Upper lobe of left lung (tissue), 6 donors: ENCODE data around the gene CORO7. TPM values are rescaled to one million over a fixed set of nuclear protein-coding genes. Genes with fewer than 3 reads are reported as not detected.
A peak's percentile ranks its signal among the peaks of the same experiment; 100 is the strongest.

Source experiments
- ATAC-seq, 2 donors: fragments of 200-7000 bp; cut with Tn5 transposase; one replicate each; pipeline ENCODE4 v1.9.1; 2022; ENCODE audit warnings: mild to moderate bottlenecking in 2 of 2, moderate library complexity in 2 of 2; ENCODE audit not compliant: low FRiP score in 2 of 2
- DNase-seq, 2 donors: peaks; one replicate each; pipeline ENCODE4 v3.0.0-alpha.2; 2019 to 2020
- H3K27ac ChIP-seq, 4 donors: fragments of 200-600 bp; sonication (generic); one replicate each; pipeline ENCODE4 v1.5.1; 2016 to 2019
- H3K27me3 ChIP-seq, 4 donors: fragments of 200-600 bp; sonication (generic); one replicate each; pipeline ENCODE4 v1.5.1; 2017 to 2019
- H3K36me3 ChIP-seq, 4 donors: fragments of 200-600 bp; sonication (generic); one replicate each; pipeline ENCODE4 v1.5.1; 2016 to 2019
- H3K4me1 ChIP-seq, 4 donors: fragments of 200-600 bp; sonication (generic); one replicate each; pipeline ENCODE4 v1.5.1; 2018 to 2019
- H3K4me3 ChIP-seq, 4 donors: fragments of 200-600 bp; sonication (generic); one replicate each; pipeline ENCODE4 v1.5.1; 2017 to 2019; ENCODE audit warnings: mild to moderate bottlenecking in 2 of 4, moderate library complexity in 1 of 4
- H3K9me3 ChIP-seq, 4 donors: fragments of 200-600 bp; sonication (generic); one replicate each; pipeline ENCODE4 v1.5.1; 2018 to 2019
- CTCF ChIP-seq, 6 experiments: fragments of 450-650 bp in 4 of 6; fragments of 200-600 bp in 2 of 6; sonication (generic) in 2 of 6; IDR thresholded peaks; one replicate each; pipeline ENCODE4 v1.5.1; 2016 to 2019; ENCODE audit warnings: antibody characterized with exemption in 6 of 6
- EP300 ChIP-seq, 4 donors: sonication (generic); formaldehyde crosslinking; IDR thresholded peaks; one replicate each; pipeline ENCODE4 v1.5.1; 2017; ENCODE audit warnings: antibody characterized with exemption in 4 of 4, control low read depth in 2 of 4
- POLR2A ChIP-seq, 4 donors: fragments of 450-650 bp; IDR thresholded peaks; one replicate each; pipeline ENCODE4 v1.5.1; 2016 to 2017; ENCODE audit warnings: antibody characterized with exemption in 4 of 4, mild to moderate bottlenecking in 2 of 4
- POLR2AphosphoS5 ChIP-seq, 2 donors: sonication (generic); formaldehyde crosslinking; IDR thresholded peaks; one replicate each; pipeline ENCODE4 v1.5.1; 2017; ENCODE audit warnings: antibody characterized with exemption in 2 of 2
- WGBS, 2 donors: methylation state at CpG; one replicate each; pipeline ENCODE4 v1.1.5; 2017 to 2018; 5-methylcytosine and 5-hydroxymethylcytosine counted together
- total RNA-seq, 6 donors: library from RNA; depleted of rRNA in 4 of 6; stranded (reverse); fragments of >200 nt in 4 of 6; gene quantifications; one replicate each; pipeline versions ENCODE4 v1.1.0 to v1.2.1, GENCODE V29; 2016 to 2021
- donor health status: DM: no; HTN: no; CAD: no; lungs with moderate emphysema.
- donor health status: DM: no; HTN: yes; CAD: no; lungs with severe emphysema.

CORO7 gene
- total RNA-seq, 6 donors from 2014 or later = 42.9 to 235 (median 69.0) TPM

- DNase-seq (no peak), ATAC-seq (no peak)
- Histone ChIP-seq H3K27ac (no peak overlapping the region), H3K4me3 (no peak overlapping the region), H3K36me3 (no peaks in the 10 kb centered on the region), H3K9me3 (no peaks in the 10 kb centered on the region), H3K27me3 (no peaks in the 10 kb centered on the region), H3K4me1 (peaks cover 9 to 25% (median 18%) of the 10 kb centered on the region in 4 donors)
- WGBS, 2 donors = 87 to 90% methylated on average over 7 of the region's 7 CpGs
- TF ChIP-seq EP300 (IDR thresholded peaks at IDR 0.05) (no peak), POLR2A (IDR thresholded peaks at IDR 0.05) (no peak), CTCF (IDR thresholded peaks at IDR 0.05) (no peak), POLR2AphosphoS5 (IDR thresholded peaks at IDR 0.05) (no peak)
These were observed 3.1 kb upstream of the CORO7 start for GRCh38 chr16:4419402-4419959.

GRCh38 chr16:4415538-4416199 lies 727 bp downstream of the CORO7 start:
- DNase-seq = peak; percentile 73 to 90
- TF ChIP-seq EP300 (IDR thresholded peaks at IDR 0.05) (no peak), CTCF (IDR thresholded peaks at IDR 0.05) (peak in 3 of 6 experiments; percentile 18 to 33 (median 18)), POLR2AphosphoS5 (IDR thresholded peaks at IDR 0.05) (peak; percentile 22 to 41), POLR2A (IDR thresholded peaks at IDR 0.05) (peak in 2 of 4 donors; percentile 37 to 71)
- H3K27me3 ChIP-seq = no peaks in the 10 kb centered on the region
- peak overlapping the region; percentile 80 to 100 (median 94) for H3K4me3 ChIP-seq
- H3K27ac ChIP-seq = peak overlapping the region; percentile 89 to 97 (median 95)
- peaks cover 16 to 42% (median 21%) of the 10 kb centered on the region in 4 donors for H3K4me1 ChIP-seq
- ATAC-seq = peak; percentile 66 to 74
- peaks cover 5 to 20% (median 14%) of the 10 kb centered on the region in 4 donors for H3K36me3 ChIP-seq
- WGBS, 2 donors = 1 to 6% methylated on average over 12 to 17 of the region's 44 CpGs
- no peaks in the 10 kb centered on the region for H3K9me3 ChIP-seq

DNA sequence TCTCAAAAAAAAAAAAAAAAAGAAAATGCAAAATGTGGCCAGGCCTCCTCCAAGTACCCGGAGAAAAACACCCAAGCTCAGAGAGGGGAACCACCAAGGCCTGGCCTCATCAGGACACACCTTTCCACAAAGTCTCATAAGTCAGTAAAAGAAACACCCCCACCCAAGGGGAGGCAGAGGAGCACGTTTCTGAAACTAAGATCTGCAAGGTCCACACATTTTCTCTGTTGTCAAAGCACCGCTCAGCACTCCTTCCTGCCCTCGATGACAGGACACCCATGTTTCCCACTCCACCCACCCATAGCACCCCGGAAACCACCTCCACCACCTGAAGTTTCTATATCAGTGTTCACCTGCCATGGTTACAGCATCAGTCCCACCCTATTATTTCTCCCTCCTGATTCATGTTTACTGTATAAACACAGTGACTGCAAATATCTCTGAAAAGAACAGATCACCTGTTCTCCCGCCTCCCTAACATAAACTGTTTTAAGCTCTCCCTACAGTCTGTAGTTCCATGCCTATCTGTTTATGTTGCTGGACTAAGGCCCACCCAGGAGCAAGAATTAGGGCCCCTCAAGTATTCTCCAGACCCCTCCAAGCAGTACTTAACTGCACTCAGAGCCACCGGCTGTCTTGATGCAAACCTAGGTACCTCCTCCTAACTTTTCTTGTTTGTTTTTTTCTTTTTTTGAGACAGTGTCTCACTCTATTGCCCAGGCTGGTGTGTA lies 2.0 kb downstream of the CORO7 start:
- Histone ChIP-seq H3K4me1 (peaks cover 16 to 44% (median 25%) of the 10 kb centered on the region in 4 donors), H3K27ac (peak overlapping the region; percentile 89 to 97 (median 95)), H3K9me3 (no peaks in the 10 kb centered on the region), H3K27me3 (no peaks in the 10 kb centered on the region), H3K36me3 (peaks cover 5 to 27% (median 19%) of the 10 kb centered on the region in 4 donors), H3K4me3 (peak overlapping the region in 1 of 4 donors; percentile 88)
- TF ChIP-seq POLR2AphosphoS5 (IDR thresholded peaks at IDR 0.05) = no peak
- no peak for TF ChIP-seq EP300 (IDR thresholded peaks at IDR 0.05)
- no peak for TF ChIP-seq POLR2A (IDR thresholded peaks at IDR 0.05)
- no peak for TF ChIP-seq CTCF (IDR thresholded peaks at IDR 0.05)
- DNase-seq = no peak
- 72 to 78% methylated on average over 7 of the region's 7 CpGs for WGBS, 2 donors
- no peak for ATAC-seq

DNA sequence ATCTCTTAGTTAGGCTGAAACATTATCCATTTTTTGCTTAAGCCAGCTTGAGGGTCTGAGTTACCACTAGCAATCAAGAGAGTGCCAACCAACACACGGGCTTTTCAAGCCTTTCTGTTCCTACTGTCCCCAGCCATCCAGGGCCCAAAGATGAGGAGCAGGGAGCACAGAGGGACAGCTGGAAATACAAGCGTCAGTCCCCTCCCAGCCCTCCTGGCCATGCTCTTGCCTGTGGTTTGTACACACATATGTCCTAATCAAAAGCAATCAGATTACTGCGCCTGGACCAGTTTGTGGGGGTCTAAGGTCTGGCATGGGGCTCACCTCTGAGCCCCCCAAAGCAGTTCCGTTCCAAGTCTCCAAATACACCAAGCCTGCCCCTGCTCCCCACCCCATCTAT lies 3.5 kb downstream of the CORO7 start:
- no peak for DNase-seq
- Histone ChIP-seq H3K36me3 (peaks cover 5 to 42% (median 28%) of the 10 kb centered on the region in 4 donors), H3K27me3 (no peaks in the 10 kb centered on the region), H3K4me1 (peaks cover 20 to 51% (median 28%) of the 10 kb centered on the region in 4 donors), H3K9me3 (no peaks in the 10 kb centered on the region), H3K4me3 (no peak overlapping the region), H3K27ac (no peak overlapping the region)
- no peak for ATAC-seq
- 95 to 96% methylated on average over 3 to 4 of the region's 4 CpGs for WGBS, 2 donors
- TF ChIP-seq CTCF (IDR thresholded peaks at IDR 0.05) (no peak), POLR2AphosphoS5 (IDR thresholded peaks at IDR 0.05) (no peak), POLR2A (IDR thresholded peaks at IDR 0.05) (no peak), EP300 (IDR thresholded peaks at IDR 0.05) (no peak)
